HG02973 (cell line): ENCODE data around the gene GLIS2.

Source experiments
- ATAC-seq: cut with Tn5 transposase; IDR thresholded peaks from one replicate; pipeline ENCODE4 v1.9.1; 2021; ENCODE audit warnings: moderate library complexity; ENCODE audit not compliant: unreplicated experiment

The GLIS2 gene

GRCh38 chr16:4297480-4297879, 18.4 kb upstream of the GLIS2 start:
- ATAC-seq: no peak

DNA sequence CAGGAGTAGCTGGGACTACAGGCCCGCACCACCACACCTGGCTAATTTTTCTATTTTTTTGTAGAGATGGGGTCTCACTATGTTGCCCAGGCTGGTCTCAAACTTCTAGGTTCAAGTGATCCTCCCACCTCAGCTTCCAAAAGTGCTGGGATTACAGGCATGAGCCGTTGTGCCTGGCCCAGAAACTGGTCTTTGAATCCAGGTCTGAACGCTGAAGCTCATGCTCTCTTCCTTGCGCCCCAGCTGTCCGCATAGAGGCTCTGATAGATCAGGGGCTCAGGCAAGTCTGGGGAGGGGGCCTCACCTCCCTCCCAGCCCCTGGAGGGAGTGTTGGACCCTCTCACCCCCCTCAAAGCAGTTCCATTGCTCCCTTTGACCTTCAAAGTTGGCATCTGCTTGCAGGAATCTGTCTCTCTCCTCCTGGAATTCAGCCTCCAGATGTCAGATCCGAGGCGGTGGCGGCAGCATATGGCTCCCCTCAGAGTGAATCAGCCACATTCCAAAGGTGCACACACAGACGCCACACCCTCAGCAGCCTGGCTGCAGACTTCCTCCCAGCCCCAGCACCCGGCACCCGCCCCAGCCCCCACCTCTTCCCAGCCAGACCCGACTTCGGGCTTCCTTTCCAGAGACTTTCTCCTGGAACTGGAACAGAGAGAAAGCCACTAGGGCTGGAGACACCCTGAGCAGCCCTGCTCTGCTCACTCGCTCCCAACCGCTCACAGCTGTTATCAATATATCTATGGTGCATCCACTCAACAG, 16.9 kb upstream of the GLIS2 start:
- no peak for ATAC-seq

DNA sequence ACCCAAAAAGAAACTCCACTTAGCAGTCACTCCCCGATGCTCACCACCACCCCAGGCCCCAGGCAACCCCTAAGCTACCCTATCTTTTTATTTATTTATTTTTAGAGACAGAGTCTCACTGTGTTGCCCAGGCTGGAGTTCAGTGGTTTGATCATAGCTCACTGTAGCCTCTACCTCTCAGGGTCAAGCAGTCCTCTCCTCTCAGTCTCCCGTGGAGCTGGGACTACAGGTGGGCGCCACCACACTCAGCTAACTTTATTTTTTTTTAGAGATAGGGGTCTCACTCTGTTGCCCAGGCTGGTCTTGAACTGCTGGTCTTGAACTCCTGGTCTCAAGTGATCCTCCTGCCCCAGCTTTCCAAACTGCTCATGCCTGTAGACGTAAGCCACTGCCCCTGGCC, 14.7 kb upstream of the GLIS2 start:
- ATAC-seq: no peak

GRCh38 chr16:4301968-4302367, 13.9 kb upstream of the GLIS2 start:
- no peak for ATAC-seq

DNA sequence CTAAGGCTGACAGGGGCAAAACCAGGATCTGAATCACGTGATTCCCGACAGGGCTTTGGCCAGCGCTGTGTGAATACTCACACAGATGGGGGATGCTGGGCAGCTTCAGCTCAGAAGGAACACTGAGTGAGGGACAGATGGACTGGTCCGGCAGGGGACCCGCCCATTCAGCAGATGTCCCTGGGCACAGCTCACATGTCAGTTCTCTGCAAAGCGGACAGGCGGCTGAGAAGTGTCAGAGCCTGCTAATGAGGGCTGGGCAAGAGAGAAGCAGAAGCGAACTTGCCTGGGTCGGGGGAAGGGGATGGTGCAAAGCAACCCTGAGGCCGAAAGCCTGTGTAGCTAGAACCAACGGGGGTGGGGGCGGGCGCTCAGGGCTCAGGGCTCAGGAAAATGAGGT, 11.9 kb upstream of the GLIS2 start:
- no peak for ATAC-seq

- ATAC-seq: no peak
Measured at GRCh38 chr16:4306470-4307214, 9.2 kb upstream of the GLIS2 start.

GRCh38 chr16:4307215-4308037, 8.4 kb upstream of the GLIS2 start:
- peak; percentile 88 for ATAC-seq

- no peak for ATAC-seq
Measured at GRCh38 chr16:4309102-4309832, 6.6 kb upstream of the GLIS2 start.

- no peak for ATAC-seq
Measured at GRCh38 chr16:4309833-4310266, 6.0 kb upstream of the GLIS2 start.

- peak; percentile 32 for ATAC-seq
Measured at GRCh38 chr16:4313563-4314531, 2.0 kb upstream of the GLIS2 start.

DNA sequence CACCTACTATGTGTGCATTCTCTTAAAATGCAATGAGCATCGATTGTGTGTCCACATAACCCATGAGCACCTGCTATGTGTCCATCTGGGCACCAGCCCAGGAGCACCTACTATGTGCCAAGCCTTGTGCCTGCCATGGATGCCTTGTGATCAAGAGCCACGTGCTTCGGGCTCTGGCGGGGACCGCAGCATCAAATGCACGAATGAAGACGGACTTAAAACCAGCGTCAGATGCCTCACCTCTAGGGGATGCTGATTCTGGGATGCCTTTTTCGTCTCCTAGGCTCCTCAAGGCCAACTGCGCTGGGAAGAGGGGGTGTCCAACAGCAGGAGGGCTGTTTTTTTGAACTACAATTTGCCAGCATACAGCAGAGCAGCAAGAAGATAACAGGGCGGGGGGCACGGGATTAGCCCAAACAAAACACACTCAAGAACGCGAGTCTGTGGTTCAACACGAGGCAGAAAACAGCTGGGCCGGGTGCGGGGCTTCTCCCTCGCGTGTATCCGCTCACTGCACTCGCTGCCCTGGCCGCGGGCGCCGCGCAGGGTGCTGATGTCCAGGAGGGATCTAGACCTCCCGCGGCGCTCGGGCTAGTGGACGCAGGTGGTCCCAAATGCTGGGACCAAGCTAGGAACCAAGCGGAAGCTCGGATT, 1.2 kb upstream of the GLIS2 start:
- no peak for ATAC-seq

- no peak for ATAC-seq
Measured at GRCh38 chr16:4316108-4316863, 419 bp downstream of the GLIS2 start.

- no peak for ATAC-seq
Measured at GRCh38 chr16:4316864-4317531, 1.1 kb downstream of the GLIS2 start.

DNA sequence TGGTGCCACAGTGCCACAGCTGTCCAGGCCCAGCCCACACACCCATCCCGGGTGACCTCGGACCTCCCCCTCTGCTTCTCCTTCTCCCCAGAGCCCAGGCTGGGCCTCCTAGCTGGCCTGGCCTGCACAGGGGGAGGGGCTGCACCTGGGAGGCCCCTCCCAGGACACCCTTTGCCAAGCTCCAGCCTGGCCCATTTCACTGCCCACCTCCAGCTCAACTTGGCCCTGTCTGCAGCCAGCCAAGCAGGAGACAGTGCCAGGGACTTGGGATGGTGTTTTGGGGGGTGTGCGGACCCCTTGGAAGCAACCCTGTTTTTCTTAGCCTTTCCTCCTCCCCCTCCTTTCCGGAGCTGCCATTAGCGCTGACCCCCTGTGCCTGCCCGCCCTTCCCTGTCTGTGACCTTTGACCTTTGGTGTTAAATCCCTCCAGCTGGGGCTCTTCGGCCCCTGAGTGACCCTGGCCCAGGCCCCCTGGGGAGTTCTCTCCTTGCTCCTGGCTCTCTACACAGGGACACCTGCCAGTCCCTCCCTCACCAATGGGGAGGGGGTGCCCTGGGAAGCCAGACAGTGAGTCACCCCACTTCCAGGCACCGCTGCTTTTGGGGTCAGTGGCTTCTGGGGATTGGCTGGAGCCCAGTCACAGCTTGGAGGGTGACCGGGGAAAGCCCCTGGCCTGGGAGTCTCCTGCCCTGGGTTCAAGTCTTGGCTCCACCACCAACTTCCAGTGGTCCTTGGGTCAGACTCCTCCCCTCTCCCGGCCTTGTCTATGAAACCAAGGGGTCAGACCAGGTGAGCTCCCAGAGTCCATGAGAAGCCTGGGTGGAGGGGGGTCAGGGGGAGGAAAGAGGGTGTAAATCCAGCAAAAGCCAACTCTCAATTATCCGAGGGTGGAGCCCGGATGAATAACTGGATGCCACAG, 1.9 kb downstream of the GLIS2 start:
- no peak for ATAC-seq

GRCh38 chr16:4318451-4318910, 2.6 kb downstream of the GLIS2 start:
- ATAC-seq: no peak

GRCh38 chr16:4318967-4319366, 3.1 kb downstream of the GLIS2 start:
- no peak for ATAC-seq
